H1 (cell line): ENCODE results near the gene SIGLEC7. TPM values are rescaled to one million over a fixed set of nuclear protein-coding genes. Genes with fewer than 3 reads are reported as not detected.

Experiments used
- CBX5 ChIP-seq: fragments of 300-800, 300-1000 bp; sonication (generic); IDR thresholded peaks from 2 replicates; pipeline ENCODE4 v1.7.1; 2016; ENCODE audit warnings: antibody characterized with exemption, low read length, low read depth
- CHD2 ChIP-seq: IDR thresholded peaks from 2 replicates; pipeline ENCODE4 v1.6.1; 2012; ENCODE audit warnings: low read length, improper control_type of control experiment
- CREB1 ChIP-seq: IDR thresholded peaks from 2 replicates; pipeline ENCODE4 v1.6.1; 2012; ENCODE audit warnings: inconsistent platforms
- CTBP2 ChIP-seq: IDR thresholded peaks from 2 replicates; pipeline ENCODE4 v1.7.0; 2011; ENCODE audit warnings: borderline replicate concordance, mild to moderate bottlenecking, moderate library complexity, mixed read lengths, low read length; ENCODE audit not compliant: insufficient read depth, insufficient read length
- FOSL1 ChIP-seq: IDR thresholded peaks from 2 replicates; pipeline ENCODE4 v1.6.1; 2011; ENCODE audit warnings: mild to moderate bottlenecking, low read depth, low read length, moderate library complexity; ENCODE audit not compliant: insufficient read depth
- JUND ChIP-seq: IDR thresholded peaks from 2 replicates; pipeline ENCODE4 v1.6.1; 2011; ENCODE audit warnings: mild to moderate bottlenecking, improper control_type of control experiment, low read length
- NRF1 ChIP-seq: IDR thresholded peaks from 2 replicates; pipeline ENCODE4 v1.6.1; 2011; ENCODE audit warnings: mild to moderate bottlenecking, low read depth, low read length, improper control_type of control experiment
- SIX5 ChIP-seq: IDR thresholded peaks from 2 replicates; pipeline ENCODE4 v1.6.1; 2011; ENCODE audit warnings: mild to moderate bottlenecking, low read depth, low read length
- SP2 ChIP-seq: IDR thresholded peaks from 2 replicates; pipeline ENCODE4 v1.6.1; 2012; ENCODE audit warnings: mild to moderate bottlenecking, low read length, inconsistent platforms
- TAF1 ChIP-seq: IDR thresholded peaks from 2 replicates; pipeline ENCODE4 v1.6.1; 2011; ENCODE audit warnings: mild to moderate bottlenecking, low read depth, low read length
- polyA plus RNA-seq, 7 experiments: library from polyadenylated mRNA; depleted of rRNA in 3 of 7; stranded (reverse) in 5 of 7; unstranded in 2 of 7; fragments of >200 nt in 5 of 7; fragments of 200-250 nt in 2 of 7; gene quantifications; 1 replicate in 5 of 7; 2 replicates in 1 of 7; 4 replicates in 1 of 7; pipeline versions ENCODE4 v1.2.1 to v1.2.3, GENCODE V29; 2011 to 2013; ENCODE audit warnings: missing spikeins in 2 of 7, mixed read lengths in 2 of 7
- total RNA-seq: library from RNA; stranded (reverse); fragmentation: NEBNext Ultra II Directional; extraction: Animal tissue kit (Norgen Biotek cat#: 25700); gene quantifications from 2 replicates; pipeline ENCODE4 v1.2.1, GENCODE V29; 2021
- TF ChIP-seq, protein P1 (sequence below): fragments of 300-600 bp; sonication (generic); IDR thresholded peaks from 2 replicates; pipeline ENCODE4 v1.7.1; 2012; ENCODE audit warnings: low read length, moderate library complexity, mild to moderate bottlenecking, inconsistent platforms; ENCODE audit not compliant: insufficient replicate concordance
- TF ChIP-seq, protein P2 (sequence below): IDR thresholded peaks from 2 replicates; pipeline ENCODE4 v1.6.1; 2012; ENCODE audit warnings: inconsistent platforms

The SIGLEC7 gene
- total and polyA plus RNA-seq, 2 of the 8 experiments (the other 6 are each of a cell fraction or from before 2014, with no cell fraction given), result not detected

DNA sequence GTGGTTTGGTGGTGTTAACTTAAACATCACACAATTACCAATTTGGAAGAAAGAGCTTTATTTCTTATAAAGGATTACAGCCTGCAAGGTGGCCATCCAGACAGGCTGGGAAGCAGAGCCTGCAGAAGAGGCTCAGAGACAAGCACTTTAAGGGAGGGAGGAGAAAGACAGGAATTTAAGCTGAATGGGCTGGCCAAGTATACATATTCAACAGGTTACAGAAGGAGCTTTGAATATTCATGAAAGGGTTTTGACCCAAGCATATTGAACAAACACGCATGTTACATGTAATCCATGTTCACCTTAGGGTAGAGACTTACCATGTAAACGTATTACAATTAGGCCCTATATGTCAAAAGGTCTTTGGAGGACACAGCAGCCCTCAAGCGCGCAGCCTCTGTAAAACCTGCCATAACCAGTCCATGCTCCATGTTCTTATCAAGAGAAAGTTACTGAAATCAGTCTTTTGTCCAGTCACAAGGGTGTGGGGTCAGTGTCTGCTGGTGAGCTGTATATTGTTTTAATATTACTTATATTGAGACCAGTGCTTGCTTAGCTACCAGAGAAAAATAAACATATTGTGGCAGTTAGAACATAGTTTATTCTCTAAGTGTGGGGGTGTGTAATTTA lies 19.9 kb downstream of the SIGLEC7 start (continued):
- TF ChIP-seq, protein P1, sequence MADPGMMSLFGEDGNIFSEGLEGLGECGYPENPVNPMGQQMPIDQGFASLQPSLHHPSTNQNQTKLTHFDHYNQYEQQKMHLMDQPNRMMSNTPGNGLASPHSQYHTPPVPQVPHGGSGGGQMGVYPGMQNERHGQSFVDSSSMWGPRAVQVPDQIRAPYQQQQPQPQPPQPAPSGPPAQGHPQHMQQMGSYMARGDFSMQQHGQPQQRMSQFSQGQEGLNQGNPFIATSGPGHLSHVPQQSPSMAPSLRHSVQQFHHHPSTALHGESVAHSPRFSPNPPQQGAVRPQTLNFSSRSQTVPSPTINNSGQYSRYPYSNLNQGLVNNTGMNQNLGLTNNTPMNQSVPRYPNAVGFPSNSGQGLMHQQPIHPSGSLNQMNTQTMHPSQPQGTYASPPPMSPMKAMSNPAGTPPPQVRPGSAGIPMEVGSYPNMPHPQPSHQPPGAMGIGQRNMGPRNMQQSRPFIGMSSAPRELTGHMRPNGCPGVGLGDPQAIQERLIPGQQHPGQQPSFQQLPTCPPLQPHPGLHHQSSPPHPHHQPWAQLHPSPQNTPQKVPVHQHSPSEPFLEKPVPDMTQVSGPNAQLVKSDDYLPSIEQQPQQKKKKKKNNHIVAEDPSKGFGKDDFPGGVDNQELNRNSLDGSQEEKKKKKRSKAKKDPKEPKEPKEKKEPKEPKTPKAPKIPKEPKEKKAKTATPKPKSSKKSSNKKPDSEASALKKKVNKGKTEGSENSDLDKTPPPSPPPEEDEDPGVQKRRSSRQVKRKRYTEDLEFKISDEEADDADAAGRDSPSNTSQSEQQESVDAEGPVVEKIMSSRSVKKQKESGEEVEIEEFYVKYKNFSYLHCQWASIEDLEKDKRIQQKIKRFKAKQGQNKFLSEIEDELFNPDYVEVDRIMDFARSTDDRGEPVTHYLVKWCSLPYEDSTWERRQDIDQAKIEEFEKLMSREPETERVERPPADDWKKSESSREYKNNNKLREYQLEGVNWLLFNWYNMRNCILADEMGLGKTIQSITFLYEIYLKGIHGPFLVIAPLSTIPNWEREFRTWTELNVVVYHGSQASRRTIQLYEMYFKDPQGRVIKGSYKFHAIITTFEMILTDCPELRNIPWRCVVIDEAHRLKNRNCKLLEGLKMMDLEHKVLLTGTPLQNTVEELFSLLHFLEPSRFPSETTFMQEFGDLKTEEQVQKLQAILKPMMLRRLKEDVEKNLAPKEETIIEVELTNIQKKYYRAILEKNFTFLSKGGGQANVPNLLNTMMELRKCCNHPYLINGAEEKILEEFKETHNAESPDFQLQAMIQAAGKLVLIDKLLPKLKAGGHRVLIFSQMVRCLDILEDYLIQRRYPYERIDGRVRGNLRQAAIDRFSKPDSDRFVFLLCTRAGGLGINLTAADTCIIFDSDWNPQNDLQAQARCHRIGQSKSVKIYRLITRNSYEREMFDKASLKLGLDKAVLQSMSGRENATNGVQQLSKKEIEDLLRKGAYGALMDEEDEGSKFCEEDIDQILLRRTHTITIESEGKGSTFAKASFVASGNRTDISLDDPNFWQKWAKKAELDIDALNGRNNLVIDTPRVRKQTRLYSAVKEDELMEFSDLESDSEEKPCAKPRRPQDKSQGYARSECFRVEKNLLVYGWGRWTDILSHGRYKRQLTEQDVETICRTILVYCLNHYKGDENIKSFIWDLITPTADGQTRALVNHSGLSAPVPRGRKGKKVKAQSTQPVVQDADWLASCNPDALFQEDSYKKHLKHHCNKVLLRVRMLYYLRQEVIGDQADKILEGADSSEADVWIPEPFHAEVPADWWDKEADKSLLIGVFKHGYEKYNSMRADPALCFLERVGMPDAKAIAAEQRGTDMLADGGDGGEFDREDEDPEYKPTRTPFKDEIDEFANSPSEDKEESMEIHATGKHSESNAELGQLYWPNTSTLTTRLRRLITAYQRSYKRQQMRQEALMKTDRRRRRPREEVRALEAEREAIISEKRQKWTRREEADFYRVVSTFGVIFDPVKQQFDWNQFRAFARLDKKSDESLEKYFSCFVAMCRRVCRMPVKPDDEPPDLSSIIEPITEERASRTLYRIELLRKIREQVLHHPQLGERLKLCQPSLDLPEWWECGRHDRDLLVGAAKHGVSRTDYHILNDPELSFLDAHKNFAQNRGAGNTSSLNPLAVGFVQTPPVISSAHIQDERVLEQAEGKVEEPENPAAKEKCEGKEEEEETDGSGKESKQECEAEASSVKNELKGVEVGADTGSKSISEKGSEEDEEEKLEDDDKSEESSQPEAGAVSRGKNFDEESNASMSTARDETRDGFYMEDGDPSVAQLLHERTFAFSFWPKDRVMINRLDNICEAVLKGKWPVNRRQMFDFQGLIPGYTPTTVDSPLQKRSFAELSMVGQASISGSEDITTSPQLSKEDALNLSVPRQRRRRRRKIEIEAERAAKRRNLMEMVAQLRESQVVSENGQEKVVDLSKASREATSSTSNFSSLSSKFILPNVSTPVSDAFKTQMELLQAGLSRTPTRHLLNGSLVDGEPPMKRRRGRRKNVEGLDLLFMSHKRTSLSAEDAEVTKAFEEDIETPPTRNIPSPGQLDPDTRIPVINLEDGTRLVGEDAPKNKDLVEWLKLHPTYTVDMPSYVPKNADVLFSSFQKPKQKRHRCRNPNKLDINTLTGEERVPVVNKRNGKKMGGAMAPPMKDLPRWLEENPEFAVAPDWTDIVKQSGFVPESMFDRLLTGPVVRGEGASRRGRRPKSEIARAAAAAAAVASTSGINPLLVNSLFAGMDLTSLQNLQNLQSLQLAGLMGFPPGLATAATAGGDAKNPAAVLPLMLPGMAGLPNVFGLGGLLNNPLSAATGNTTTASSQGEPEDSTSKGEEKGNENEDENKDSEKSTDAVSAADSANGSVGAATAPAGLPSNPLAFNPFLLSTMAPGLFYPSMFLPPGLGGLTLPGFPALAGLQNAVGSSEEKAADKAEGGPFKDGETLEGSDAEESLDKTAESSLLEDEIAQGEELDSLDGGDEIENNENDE, result no peak
- TF ChIP-seq FOSL1 (no peak), TAF1 (no peak), SP2 (no peak), CTBP2 (no peak), CBX5 (no peak), NRF1 (no peak), JUND (no peak), CHD2 (no peak), SIX5 (no peak), CREB1 (no peak)
- TF ChIP-seq, protein P2, sequence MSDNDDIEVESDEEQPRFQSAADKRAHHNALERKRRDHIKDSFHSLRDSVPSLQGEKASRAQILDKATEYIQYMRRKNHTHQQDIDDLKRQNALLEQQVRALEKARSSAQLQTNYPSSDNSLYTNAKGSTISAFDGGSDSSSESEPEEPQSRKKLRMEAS, result no peak
